ENCODE data around the gene SMYD5. TPM values are rescaled to one million over a fixed set of nuclear protein-coding genes. Genes with fewer than 3 reads are reported as not detected.
A peak's percentile ranks its signal among the peaks of the same experiment; 100 is the strongest.

Gene SMYD5
- total RNA-seq, 2 experiments from 2014 or later: 39.1 to 46.7 TPM

GRCh38 chr2:73252238-73253027 lies 38.4 kb downstream of the SMYD5 start:
- Mint-ChIP-seq H3K36me3 (ENCODE audit: low read depth) (peaks cover 67% of the 10 kb centered on the region), H3K27me3 (no peaks in the 10 kb centered on the region), H3K9me3 (no peaks in the 10 kb centered on the region), H3K4me1 (ENCODE audit: low read depth) (no peaks in the 10 kb centered on the region), H3K4me3 (no peak overlapping the region), H3K27ac (peak overlapping the region; percentile 24)
- POLR2A ChIA-PET: interaction anchor here (2.5 kb wide), 1 partner anchor 18 kb away, joined by 10 read pairs; the partner anchor contains the start of gene CCT7
- TF ChIP-seq CTCF (IDR thresholded peaks at IDR 0.05): no peak
- no peak overlapping the region for H3K27ac ChIP-seq (ENCODE audit: low read depth in 1 of 2, low read length in 2 of 2)
- ATAC-seq (ENCODE audit: poor library complexity): no peak
- no peaks in the 10 kb centered on the region for H3K27me3 ChIP-seq (ENCODE audit: control insufficient read depth in 1 of 2, insufficient read depth in 2 of 2, low read length in 2 of 2)
- H3K4me1 ChIP-seq (ENCODE audit: insufficient read depth, low read length): peaks cover under 1% of the 10 kb centered on the region
- intact Hi-C loops (cut with DNase I, micrococcal nuclease): no loop called here
- no peak for DNase-seq
- CTCF ChIA-PET: no interaction called here
- H3K4me3 ChIP-seq (ENCODE audit: low read length): no peak overlapping the region
- peaks cover 67% of the 10 kb centered on the region for H3K36me3 ChIP-seq (ENCODE audit: insufficient read depth, low read length)
- H3K9me3 ChIP-seq (ENCODE audit: control insufficient read depth in 1 of 2, insufficient read depth in 1 of 2, low read length in 2 of 2): no peaks in the 10 kb centered on the region

GRCh38 chr2:73253400-73253799 lies 39.4 kb downstream of the SMYD5 start:
- TF ChIP-seq CTCF (IDR thresholded peaks at IDR 0.05): no peak
- peaks cover 10% of the 10 kb centered on the region for H3K4me1 ChIP-seq (ENCODE audit: insufficient read depth, low read length)
- Mint-ChIP-seq H3K27me3 (no peaks in the 10 kb centered on the region), H3K27ac (peak overlapping the region; percentile 24), H3K4me3 (no peak overlapping the region), H3K36me3 (ENCODE audit: low read depth) (peaks cover 57% of the 10 kb centered on the region), H3K9me3 (no peaks in the 10 kb centered on the region), H3K4me1 (ENCODE audit: low read depth) (no peaks in the 10 kb centered on the region)
- H3K36me3 ChIP-seq (ENCODE audit: insufficient read depth, low read length): peaks cover 59% of the 10 kb centered on the region
- no peak overlapping the region for H3K4me3 ChIP-seq (ENCODE audit: low read length)
- H3K27ac ChIP-seq (ENCODE audit: low read depth in 1 of 2, low read length in 2 of 2): no peak overlapping the region
- H3K9me3 ChIP-seq (ENCODE audit: control insufficient read depth in 1 of 2, insufficient read depth in 1 of 2, low read length in 2 of 2): no peaks in the 10 kb centered on the region
- ATAC-seq (ENCODE audit: poor library complexity): no peak
- intact Hi-C loops (cut with DNase I, micrococcal nuclease): no loop called here
- POLR2A ChIA-PET: interaction anchor here (2.5 kb wide), 1 partner anchor 19 kb away, joined by 10 read pairs; the partner anchor contains the start of gene CCT7
- no peaks in the 10 kb centered on the region for H3K27me3 ChIP-seq (ENCODE audit: control insufficient read depth in 1 of 2, insufficient read depth in 2 of 2, low read length in 2 of 2)
- CTCF ChIA-PET: no interaction called here
- no peak for DNase-seq

GRCh38 chr2:73253901-73254300 lies 39.9 kb downstream of the SMYD5 start:
- H3K4me1 Mint-ChIP-seq (ENCODE audit: low read depth): no peaks in the 10 kb centered on the region
- H3K36me3 ChIP-seq (ENCODE audit: insufficient read depth, low read length): peaks cover 54% of the 10 kb centered on the region

More at GRCh38 chr2:73253901-73254300, 39.9 kb downstream of the SMYD5 start:
- no peak for ATAC-seq (ENCODE audit: poor library complexity)
- intact Hi-C loops (cut with DNase I, micrococcal nuclease): no loop called here
- Mint-ChIP-seq H3K36me3 (ENCODE audit: low read depth) (peaks cover 53% of the 10 kb centered on the region), H3K9me3 (no peaks in the 10 kb centered on the region), H3K4me3 (no peak overlapping the region), H3K27ac (no peak overlapping the region), H3K27me3 (no peaks in the 10 kb centered on the region)
- H3K4me3 ChIP-seq (ENCODE audit: low read length): no peak overlapping the region
- TF ChIP-seq CTCF (IDR thresholded peaks at IDR 0.05): no peak
- no peaks in the 10 kb centered on the region for H3K9me3 ChIP-seq (ENCODE audit: control insufficient read depth in 1 of 2, insufficient read depth in 1 of 2, low read length in 2 of 2)
- ChIA-PET POLR2A (interaction anchor here (1.1 to 2.5 kb wide), 2 partner anchors 20 to 36 kb away, joined by 3 to 10 read pairs; partner anchors contain the start of gene CCT7), CTCF (no interaction called here)
- no peak overlapping the region for H3K27ac ChIP-seq (ENCODE audit: low read depth in 1 of 2, low read length in 2 of 2)
- no peaks in the 10 kb centered on the region for H3K27me3 ChIP-seq (ENCODE audit: control insufficient read depth in 1 of 2, insufficient read depth in 2 of 2, low read length in 2 of 2)
- DNase-seq: no peak
- peaks cover 13% of the 10 kb centered on the region for H3K4me1 ChIP-seq (ENCODE audit: insufficient read depth, low read length)
